Cerebellar cortex (tissue), 1 donor: ENCODE measurements around the gene SMTN.
"Not testable (repeated sequence)": the region's sequence is repeated elsewhere in the genome, so short reads cannot be mapped to it uniquely, and the experiment has no call there.

Source experiments
- DNase-seq: peaks from one replicate; pipeline ENCODE4 v3.0.0-alpha.2; 2015; ENCODE audit warnings: low spot score

The SMTN gene

DNA sequence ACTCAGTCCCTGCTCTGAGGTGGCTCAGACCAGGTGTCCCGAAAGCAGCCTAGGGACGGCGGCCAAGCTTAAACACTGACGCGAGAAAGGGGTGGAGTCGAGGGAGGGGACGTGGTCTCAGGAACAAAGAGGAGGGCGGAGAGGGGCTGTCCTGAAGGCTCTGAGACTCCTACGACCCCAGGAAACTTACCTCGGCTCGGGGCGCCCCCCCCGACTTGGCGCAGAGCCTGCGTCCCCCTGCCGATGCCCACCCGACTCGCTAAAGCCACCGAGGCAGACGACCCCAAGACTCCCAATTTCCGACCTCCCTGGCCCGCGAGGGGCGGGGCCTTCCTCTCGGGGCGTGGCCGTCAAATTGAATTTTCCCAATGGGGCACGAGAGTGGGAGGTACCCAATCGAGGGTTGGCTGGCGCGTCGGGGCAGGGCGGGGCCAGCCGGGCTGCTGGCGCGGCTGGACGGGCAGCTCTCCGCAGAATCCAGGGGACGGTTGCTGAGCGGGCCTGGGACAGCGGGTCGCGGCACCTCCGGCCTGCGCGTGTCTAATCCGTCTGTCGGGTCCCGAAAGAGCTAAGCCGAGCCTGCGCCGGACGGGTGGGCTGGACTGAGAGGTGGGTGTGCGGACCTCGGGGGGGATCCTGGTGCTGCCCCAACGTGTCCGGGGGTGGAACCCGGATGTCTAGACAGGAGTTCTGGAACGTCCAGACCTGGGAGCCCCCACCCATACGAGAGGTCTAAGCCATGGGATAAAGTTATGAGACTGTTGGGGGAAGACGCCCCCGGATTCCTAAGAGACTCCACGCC lies at the start of gene SMTN:
Gene SMTN, plus strand, starts transcription at position 471 of the 802 bp plus-strand sequence. CDS start 1,941 bp downstream, outside the sequence.
- DNase-seq = peak; percentile 75

DNA sequence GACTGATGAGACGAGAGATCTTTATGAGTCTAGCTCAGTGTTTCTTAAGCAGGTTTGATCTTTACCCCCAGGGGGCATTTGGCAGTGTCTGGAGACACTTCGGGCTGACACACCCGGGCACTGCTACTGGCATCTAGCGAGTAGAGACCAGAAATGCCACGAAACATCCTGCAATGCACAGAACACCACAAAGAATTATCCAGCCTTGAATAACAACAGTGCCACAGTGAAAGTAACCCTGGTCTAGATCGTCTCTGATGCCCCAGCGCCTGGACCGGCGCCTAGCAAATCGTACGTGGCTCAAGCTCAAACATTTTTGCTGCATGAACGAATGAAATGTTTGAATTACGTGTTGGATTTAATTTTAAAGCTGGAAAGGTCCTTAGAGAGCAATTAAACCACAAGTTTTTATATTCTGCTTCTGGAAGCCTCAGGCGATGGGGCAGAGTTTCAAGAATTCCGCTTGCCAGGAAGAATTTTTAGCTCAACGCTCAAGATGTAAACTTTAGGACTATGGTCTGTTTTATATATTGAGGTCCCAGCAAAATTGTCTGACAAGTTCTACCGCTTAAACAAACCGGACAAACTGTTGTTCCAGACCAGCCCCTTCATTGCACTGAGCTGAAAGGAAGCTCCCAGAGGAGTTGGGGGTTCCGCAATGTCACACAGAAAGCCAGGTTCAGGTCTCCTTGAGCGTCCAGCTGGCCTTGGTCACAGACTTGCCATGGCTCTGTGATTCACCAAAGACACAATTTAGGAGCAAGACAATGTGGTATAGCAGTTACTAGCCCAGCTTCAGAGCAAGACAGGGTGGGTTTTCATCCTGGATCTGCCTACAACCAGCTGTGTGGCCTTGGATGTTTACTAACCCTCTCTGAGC lies 44.2 kb upstream of the SMTN start:
- DNase-seq = no peak

DNA sequence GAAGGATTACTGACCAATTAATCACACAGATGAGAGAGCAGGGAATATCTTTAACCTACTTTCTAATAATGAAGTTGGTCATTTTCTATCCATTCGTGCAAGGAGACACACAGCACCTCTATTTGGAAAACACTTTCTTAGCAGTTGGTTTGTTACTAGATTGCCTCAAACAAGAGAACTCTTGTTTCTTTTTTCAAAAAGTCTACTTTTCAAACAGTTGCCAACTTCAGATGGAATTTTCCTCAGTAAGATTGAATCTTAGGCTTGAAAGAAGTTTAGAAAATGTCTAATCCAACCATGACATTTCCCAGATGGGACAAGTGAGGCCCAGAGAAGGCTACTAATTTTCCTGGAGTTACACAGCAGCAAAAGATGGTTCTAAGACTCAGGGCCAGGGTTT lies 42.4 kb upstream of the SMTN start:
- no peak for DNase-seq

DNA sequence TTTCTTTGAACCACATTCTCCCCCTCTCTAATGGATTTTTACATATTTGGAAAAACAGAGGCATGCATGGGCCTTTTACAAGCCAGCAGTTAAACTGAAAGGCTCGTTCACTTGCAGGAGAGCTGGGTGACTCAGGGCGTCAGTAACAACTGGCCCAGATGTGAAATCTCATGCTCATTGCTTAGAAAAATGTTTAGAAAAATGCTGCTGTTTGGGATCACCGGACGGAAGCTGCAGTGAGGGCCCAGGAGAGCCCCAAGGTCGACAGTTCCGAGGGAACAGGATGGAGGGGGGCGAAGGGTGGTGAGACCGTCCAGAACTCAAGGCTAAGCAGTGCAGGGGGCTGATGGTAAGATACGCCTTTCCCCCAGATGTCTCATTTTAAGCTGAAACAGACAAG lies 41.7 kb upstream of the SMTN start:
- DNase-seq = no peak

DNA sequence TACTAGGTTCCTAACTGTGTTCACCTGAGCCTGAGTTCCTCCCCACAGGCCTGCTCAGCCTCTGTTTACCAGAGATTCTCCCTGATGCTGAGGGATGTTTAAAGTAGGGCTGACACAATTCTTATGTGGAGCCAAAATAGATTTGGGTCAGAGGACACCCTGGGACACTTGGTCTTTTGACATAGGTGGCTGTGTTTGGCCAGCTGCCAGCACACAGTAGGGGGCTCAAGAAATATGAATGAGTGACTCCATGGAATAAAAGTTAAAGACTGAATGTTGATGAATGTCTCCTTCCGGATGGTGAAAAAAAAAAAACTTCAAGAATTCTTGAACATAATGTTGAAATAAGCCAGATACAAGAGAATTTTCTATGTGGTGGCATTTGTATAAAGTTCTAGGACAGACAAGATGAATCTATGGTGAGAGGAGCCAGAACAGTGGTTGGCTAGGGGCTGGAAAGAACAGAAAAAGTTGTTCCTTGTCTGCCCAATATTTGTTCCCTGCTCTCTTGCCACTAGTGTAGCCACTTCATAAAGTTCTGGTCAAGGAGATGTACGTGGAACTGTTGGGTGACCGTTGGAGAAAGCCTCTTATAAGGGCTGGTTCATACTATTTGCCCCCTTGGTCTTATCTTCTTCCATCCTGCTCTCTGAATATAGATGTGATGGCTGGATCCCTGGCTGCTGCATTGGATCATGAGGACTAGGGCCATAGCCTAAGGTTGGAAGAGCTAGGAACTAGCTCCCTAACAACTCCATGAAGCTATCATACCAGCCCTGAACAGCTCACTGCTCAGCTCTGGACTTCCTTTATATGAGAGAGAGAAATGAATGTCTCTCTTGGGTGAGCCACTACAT lies 40.3 kb upstream of the SMTN start:
- no peak for DNase-seq

DNA sequence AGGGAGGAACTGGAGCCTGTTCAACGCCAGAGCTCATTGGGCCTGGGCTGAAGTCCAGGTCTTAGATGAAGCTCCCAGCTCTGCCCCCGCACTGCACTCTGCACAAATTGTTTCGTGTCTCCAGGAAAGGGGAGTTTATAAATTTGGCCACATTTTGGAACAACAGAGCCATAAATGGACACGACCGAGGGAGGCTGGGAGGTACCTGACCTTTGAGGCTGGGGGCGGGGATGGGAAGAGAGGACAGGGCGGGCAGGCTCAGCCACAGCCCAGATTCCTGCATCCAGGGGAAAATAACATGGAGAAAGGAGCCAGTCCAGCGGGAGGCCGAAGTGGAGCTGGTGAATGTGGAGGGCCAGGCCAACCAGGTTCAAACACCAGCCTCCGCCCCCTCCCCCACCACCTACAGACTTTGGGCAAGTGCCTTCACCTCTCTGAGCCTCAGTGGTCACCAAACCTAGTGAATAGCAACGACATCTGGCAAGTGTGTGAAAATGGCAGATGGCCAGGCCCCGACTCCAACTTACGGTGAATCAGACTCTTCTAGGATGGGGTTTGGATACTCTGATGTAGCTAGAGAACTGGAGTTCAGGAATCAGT lies 36.8 kb upstream of the SMTN start:
- no peak for DNase-seq

DNA sequence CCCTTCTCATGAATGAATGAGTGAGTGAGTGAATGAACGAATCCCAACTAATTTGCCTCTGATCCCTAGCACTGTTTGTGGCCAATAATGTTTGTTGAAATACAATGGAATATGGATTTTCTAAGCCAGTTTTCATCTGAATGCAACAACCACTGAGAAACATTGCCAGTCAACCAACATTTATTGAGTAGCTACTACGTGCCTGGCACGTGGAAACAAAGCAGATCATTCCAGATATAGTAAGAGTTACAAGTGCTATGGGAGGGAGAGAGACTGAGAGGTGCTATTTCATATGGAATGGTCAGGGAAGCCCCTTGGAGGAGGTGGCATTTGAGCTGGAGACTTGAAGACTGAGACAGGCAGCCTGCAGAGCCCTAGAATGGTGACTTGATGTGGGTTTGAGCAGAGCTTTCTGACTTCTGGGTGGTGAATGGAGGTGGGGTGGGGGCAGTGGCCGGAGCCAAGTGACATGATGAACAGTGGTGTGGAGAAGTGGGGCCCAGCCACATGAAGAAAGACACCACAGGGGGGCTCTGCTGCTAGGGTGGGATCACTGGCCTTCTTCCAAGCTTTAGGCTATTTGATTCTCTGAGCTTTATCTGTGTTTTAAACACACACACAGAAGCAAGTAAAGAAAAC lies 35.1 kb upstream of the SMTN start:
- DNase-seq = no peak

DNA sequence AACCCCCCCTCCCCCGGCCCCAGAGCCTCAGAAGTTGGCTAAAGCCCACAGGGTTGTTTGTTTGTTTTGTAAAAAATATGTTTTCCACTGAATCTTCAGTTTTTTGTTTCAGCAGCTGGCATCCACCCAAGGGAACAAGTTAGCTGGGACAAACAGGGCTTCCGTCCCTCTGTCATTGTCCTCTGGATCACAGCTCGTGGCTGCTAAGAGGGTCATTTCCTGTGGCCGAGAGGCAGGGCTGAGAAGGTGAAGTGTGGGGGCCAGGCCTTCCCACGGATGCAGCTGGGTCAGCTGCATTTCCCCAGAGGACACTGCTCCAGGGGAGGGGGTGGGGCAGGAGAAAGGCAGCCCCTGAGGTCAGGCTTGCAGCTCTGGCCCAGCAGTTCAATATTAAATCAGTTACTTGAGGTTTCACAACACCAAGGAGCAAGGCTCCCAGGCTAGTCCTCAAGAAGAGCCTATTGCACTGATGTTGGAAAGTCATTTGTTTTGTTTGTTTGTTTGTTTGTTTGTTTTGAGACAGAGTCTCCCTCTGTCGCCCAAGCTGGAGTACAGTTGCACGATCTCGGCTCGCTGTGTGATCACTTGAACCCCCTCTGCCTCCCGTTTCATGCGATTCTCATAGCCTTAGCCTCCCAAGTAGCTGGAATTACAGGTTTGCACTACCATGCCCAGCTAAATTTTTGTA lies 34.4 kb upstream of the SMTN start:
- DNase-seq = no peak

DNA sequence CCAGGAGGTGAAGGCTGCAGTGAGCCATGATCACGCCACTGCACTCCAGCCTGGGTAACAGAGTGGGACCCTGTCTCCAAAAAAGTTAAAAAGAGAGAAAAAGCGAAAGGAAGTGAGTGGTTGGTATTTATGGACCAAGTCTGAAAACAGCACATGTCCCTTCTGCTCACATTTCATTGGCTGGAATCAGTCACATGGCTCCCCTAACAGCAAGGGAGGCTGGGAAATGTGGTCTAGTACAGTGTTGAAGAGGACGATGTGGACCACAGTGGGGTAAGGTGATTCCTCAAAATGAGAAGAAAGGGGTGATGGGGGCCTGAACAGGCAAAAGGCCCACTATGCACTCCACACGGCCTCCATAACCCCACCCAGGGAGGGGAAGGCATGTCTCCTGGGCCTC lies 32.5 kb upstream of the SMTN start:
- DNase-seq = no peak

DNA sequence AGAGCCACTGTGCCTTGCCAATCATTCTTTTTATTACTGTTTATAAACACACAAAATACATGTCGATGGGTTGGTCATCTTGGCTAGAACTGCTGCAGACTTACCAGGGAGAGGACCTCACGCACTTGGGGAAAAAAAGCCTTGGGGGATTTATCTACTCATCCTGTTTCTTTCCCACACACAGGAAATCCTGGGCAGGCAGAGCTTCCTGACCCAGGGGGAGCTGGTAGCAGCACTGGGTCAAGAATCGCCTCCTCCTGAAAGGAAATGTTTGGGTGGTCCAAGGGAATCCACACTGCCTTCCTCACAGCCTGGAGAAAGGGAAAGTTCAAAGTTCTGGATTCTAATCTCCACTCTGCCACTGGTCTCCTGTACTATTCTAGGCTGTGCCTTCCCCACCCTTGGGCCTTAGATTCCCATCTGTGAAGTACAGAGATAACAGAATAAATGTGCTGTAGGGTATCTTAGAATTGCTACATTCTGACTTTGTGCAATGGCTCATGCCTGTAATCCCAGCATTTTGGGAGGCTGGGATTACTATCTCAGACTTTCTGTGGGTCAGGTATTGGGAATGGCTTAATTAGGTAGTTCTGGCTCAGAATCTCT lies 31.2 kb upstream of the SMTN start:
- no peak for DNase-seq

DNA sequence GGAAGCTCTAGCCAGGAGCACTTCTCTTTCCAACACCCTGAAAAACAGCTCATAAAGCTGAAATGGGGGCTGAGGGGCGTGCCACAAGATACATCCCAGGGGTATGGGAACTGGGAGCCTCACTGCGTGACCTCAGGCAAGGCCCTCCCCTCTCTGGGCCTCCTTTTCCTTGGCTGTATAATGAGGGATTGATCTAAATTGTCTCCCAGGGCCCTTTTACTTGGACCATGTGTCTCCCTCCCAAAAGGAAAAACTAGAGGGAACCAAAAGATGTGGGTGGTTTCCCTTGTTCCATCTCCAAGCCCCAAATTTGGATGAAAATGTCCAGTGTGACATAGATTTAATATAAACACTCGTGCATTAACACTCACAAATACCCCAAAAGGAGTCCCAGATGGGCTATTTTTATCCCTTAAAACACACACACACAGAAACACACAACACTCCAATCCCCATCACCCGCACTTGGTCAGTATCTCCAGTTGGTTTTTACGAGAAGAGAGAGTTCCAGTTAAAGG lies 25.9 kb upstream of the SMTN start:
- no peak for DNase-seq

DNA sequence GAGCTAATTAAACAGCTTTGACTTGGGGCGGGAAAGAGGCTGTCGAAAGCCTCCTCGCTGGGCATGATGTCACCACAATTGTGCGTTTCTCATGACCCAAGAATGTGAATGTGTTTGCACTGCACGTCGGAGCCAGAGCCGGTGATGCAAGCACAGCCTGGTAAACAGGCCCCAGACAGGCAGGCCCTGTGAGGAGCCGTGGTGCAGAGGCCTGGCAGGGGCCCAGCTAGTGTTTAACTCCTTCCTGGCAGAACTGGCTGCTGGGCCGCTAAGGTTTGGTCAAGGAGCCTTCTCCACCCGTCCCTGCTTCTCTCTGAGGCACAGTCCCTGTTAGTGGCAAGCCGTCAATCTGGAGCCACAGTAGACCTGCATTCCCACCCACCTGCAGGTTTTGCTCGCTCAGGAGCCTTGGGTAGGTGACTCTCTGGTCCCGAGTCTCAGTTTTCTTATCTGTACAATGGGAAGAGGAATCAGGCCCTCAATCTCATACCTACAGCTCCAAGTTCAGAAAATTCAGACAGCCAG lies 25.4 kb upstream of the SMTN start:
- peak; percentile 63 for DNase-seq

DNA sequence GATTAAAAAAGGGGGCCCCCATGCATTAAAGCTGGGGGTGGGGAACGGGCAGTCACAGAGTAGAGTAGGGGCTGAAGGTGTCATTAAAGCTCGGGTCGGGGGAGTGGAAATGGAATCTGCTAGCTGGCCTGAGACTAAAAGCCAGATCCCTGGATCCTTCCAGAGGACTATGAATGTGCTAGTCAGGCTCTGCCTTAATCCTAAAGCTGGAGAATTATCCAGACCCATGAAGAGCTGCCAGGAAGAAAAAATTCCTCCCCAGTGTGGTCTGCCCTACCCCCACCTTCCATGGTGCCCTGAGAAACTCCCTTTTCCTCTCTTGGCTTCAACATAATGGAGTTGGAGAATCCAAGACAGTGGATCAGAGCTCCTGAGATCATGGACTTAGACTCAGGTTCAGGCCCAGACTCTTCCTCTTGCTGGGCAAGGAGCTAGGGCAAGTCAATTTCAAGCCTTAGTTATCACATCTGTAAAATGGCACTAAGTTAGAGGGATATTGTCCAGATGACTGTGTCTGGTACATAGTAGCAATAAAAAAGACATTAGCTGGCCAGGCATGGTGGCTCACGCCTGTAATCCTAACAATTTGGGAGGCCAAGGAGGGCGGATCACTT lies 24.0 kb upstream of the SMTN start:
- DNase-seq = no peak

DNA sequence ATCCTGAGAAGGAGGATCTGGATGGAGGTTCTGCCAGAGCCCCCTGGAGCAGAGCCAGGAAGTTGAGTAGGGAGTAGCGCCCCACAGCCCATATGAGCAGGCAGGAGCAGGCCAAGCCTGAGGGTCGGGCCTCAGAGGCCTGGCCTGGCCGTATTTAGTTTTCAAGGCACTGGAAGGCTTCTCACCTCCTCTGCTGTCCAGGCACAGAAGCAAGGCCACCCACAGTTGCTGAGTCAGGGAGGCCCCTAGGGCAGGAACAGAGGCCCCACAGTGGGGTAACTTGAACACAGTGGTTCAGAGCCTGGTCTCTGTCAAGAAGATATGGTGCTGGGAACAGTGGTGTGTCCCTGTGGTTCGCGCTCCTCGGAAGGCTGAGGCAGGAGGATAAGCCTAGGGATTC lies 21.5 kb upstream of the SMTN start:
- DNase-seq = not testable (repeated sequence)

DNA sequence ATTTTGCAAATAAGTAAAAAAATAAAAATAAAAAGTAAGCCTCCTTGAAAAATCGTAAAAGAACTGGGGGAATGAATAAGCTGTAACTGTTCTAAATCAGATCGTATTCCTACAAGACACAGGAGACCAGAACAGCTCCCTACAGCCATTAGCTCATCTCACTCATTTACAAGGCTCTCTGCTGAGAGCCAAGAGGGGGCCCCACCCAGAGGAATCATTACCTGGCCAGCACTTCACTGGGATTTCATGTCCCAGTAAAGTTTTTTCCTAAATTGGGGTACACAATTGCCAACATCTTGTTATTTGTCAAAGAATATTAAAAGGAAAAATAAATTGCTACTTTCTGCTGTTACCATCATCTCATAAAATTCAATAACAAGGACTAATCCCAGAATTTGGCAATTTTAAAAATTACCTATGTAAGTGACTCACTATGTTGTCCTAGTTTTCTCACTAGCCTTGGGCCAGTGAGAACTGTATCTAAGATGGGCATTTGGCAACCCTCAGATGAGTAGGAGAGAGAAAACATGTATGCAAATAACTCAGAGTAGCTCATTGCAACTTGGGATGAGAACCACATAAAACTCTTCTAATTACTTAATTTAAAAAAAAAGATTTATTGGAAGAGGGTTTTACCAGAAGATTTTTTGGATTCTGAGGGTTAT lies 18.4 kb upstream of the SMTN start:
- DNase-seq = no peak

DNA sequence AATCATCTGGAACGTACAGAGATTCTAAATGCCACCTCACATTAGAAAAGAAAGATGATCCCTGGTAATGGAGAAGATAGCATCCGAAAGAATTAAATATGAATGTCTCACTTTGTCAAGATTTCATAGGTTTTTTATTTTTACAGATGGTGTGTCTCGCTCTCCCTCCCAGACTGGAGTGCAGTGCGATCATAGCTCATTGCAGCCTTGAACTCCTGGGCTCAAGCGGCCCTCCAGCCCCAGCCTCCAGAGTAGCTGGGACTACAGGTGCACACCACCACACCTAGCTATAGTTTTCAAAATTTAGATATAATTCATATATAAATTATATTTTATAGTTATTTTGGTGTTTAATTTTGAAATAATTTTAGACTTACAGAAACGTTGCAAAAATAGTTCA lies 16.7 kb upstream of the SMTN start:
- no peak for DNase-seq

DNA sequence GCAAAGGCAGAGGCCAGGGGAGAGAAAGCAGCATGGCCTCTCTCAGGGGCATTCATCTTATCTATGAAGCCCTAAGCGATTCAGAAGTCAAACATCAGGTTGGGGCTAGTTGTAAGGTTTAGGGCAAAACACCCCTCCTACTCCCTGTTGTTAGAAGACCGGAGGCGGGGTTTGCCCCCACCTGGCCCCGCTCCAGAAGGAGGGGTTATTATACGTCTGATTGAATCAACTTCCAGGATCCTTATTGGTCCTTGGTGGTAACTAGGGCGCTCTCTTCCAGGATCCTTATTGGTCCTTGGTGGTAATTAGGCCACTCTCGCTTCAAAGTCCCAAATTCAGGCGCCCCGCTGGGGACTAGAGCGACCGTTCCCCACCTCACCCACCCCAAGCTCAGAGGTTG lies 12.1 kb upstream of the SMTN start:
- no peak for DNase-seq

DNA sequence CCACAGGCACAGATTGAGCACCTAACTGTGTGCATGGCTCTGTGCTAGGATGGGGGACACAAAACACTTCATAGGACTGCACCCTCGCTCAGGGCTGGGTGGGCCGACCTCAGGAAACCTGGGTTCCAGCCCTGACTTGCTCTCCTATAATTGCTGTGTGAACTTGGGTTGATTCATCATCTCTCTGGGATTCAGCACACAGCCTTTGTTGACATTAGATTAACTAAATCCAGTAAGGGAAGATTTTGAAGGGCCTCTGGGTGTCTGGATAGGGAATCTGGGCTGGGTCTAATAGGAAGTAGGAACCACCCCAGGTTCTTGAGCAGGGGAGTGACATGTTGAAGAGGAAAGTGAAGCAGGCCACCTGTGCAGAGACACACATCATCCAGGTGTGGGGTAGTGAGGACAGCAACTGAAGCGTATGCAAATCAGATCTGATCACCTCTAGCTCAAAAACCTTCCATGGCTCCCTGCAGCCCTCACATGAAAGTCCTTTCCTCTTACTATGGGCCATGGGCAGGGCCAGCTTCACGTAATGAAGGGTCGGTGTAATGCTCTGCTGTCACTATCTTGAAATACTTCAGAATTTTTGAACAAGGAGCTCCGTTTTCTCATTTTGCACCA lies 11.3 kb upstream of the SMTN start:
- not testable (repeated sequence) for DNase-seq
